ENCODE data around the gene SGPL1.

- TF ChIP-seq CTCF (IDR thresholded peaks at IDR 0.05 in 2 of 3, conservative IDR thresholded peaks at IDR 0.05 in 1 of 3; ENCODE audit: borderline replicate concordance in 1 of 3, insufficient read depth in 1 of 3, low read depth in 2 of 3, low read length in 2 of 3) (no peak), ELF1 (IDR thresholded peaks at IDR 0.05; ENCODE audit: borderline replicate concordance, low read depth) (no peak), YY1 (IDR thresholded peaks at IDR 0.05; ENCODE audit: extremely low read depth, insufficient replicate concordance, low read depth, low read length) (no peak), REST (IDR thresholded peaks at IDR 0.05; ENCODE audit: low read depth) (no peak), FOSL1 (IDR thresholded peaks at IDR 0.05; ENCODE audit: low read depth) (no peak)
These were observed 17.9 kb downstream of the SGPL1 start for GRCh38 chr10:70833601-70834000.

All from HCT116 (cell line).